ENCODE measurements around the gene RITA1. TPM values are rescaled to one million over a fixed set of nuclear protein-coding genes. Genes with fewer than 3 reads are reported as not detected.
A peak's percentile ranks its signal among the peaks of the same experiment; 100 is the strongest.

The RITA1 gene
- total and polyA plus RNA-seq, 2 of the 4 experiments (the other 2 are of a cell fraction): 14.2 to 14.7 TPM

- dilution Hi-C loops (cut with HindIII; ENCODE audit: low sequenced_read_pairs, unreplicated experiment): no loop called here
- H3K36me3 ChIP-seq (ENCODE audit: control insufficient read depth, insufficient read depth, low read length): peaks cover 2% of the 10 kb centered on the region; the same call in 1 of the 2 replicates
- H2BK5ac ChIP-seq (ENCODE audit: low read depth, low read length, poor library complexity, severe bottlenecking): peak overlapping the region; percentile 53
- H2AK9ac ChIP-seq (replicated peaks; ENCODE audit: low read depth, low read length, poor library complexity): peak overlapping the region; percentile 81
- CTCF ChIA-PET: interaction anchor here (0.6 to 1.3 kb wide), 3 partner anchors 19 to 1608 kb away, joined by 3 read pairs; no protein-coding TSS in a partner anchor
- peak overlapping the region; percentile 53 for H3K4me3 ChIP-seq (ENCODE audit: insufficient read depth, low read depth, low read length)
- TF ChIP-seq USF2 (IDR thresholded peaks at IDR 0.05; ENCODE audit: low read depth, low read length) (no peak), RFX5 (IDR thresholded peaks at IDR 0.05; ENCODE audit: low read depth, low read length) (no peak), BHLHE40 (IDR thresholded peaks at IDR 0.05; ENCODE audit: low read depth, low read length) (no peak), CEBPB (IDR thresholded peaks at IDR 0.05; ENCODE audit: low read depth, low read length) (no peak), MXI1 (IDR thresholded peaks at IDR 0.05; ENCODE audit: borderline replicate concordance, low read depth, low read length) (no peak), POLR2A (IDR thresholded peaks at IDR 0.05; ENCODE audit: low read depth, low read length) (no peak)
- in situ Hi-C loops (cut with MboI; ENCODE audit: low sequenced_read_pairs): no loop called here
- H3K23ac ChIP-seq (ENCODE audit: low read depth, low read length): peak overlapping the region; percentile 49
- DNase-seq (no peak), ATAC-seq (ENCODE audit: low read depth) (no peak)
- peak overlapping the region; percentile 87 for H2AFZ ChIP-seq (replicated peaks; ENCODE audit: low read length, poor library complexity)
- POLR2A ChIA-PET (ENCODE audit: unreplicated experiment): interaction anchor here (0.6 to 0.7 kb wide), 2 partner anchors 118 to 432 kb away, joined by 3 to 5 read pairs; no protein-coding TSS in a partner anchor
- H3K9me1 ChIP-seq (ENCODE audit: insufficient read depth, low read length): peaks cover 7% of the 10 kb centered on the region
- H3K4me1 ChIP-seq (ENCODE audit: control insufficient read depth, insufficient read depth, low read length): peaks cover 4% of the 10 kb centered on the region
- H3K9ac ChIP-seq (ENCODE audit: low read depth, low read length): peak overlapping the region; percentile 53
- H3K27ac ChIP-seq (ENCODE audit: insufficient read depth, low read length): peak overlapping the region; percentile 52
- H2BK120ac ChIP-seq (ENCODE audit: low read depth, low read length): peak overlapping the region; percentile 28; the same call in 1 of the 2 replicates
- H3K56ac ChIP-seq (ENCODE audit: extremely low read depth, insufficient read depth, low read length): no peak overlapping the region
- no TSS peak for BruUV-seq (replicated peaks)
- peak overlapping the region; percentile 72 for H3K18ac ChIP-seq (ENCODE audit: low read depth, low read length)
- H4K8ac ChIP-seq (ENCODE audit: low read depth in 2 of 2, low read length in 2 of 2): peak overlapping the region; percentile 14 to 27; a peak in 3 of 4 replicates
- H3K27me3 ChIP-seq (ENCODE audit: control insufficient read depth, insufficient read depth, low read length): no peaks in the 10 kb centered on the region
- 0% methylated on average over 2 of the region's 12 CpGs; no CpG with 5 or more reads in 1 of the 2 experiments for WGBS, 2 experiments (ENCODE audit: extremely low coverage in 2 of 2, insufficient read length in 1 of 2)
- H2BK15ac ChIP-seq (ENCODE audit: low read depth, low read length): peak overlapping the region; percentile 50; the same call in 1 of the 3 replicates
- peak overlapping the region; percentile 24; the same call in 1 of the 2 replicates for H4K91ac ChIP-seq (ENCODE audit: insufficient read depth, low read depth, low read length)
- H2AK5ac ChIP-seq (ENCODE audit: low read depth, low read length): peak overlapping the region; percentile 83
- H3K4me2 ChIP-seq (ENCODE audit: low read depth, low read length): peak overlapping the region; percentile 45
- peak overlapping the region; percentile 58 for H3K4ac ChIP-seq (ENCODE audit: low read depth, low read length)
- H4K20me1 ChIP-seq (ENCODE audit: insufficient read depth, low read length): peaks cover 9% of the 10 kb centered on the region
- peak overlapping the region; percentile 28; the same call in 1 of the 2 replicates for H2BK20ac ChIP-seq (ENCODE audit: low read depth, low read length)
- no peak overlapping the region for H4K5ac ChIP-seq (ENCODE audit: low read depth, low read length)
- intact Hi-C loops (cut with micrococcal nuclease): no loop called here
- peak overlapping the region; percentile 38 for H3K14ac ChIP-seq (replicated peaks; ENCODE audit: low read depth, low read length)
- H3K9me3 ChIP-seq (ENCODE audit: control insufficient read depth, insufficient read depth, low read length): no peaks in the 10 kb centered on the region
- peaks cover 0 to 16% of the 10 kb centered on the region in 2 experiments; a peak in 2 of 4 replicates for H3K79me1 ChIP-seq (ENCODE audit: low read depth in 1 of 2, low read length in 2 of 2)
Observed at GRCh38 chr12:113221997-113222729, 36.6 kb downstream of the RITA1 start.

Measured in IMR-90 (cell line).